GM19455 (cell line): ENCODE results near the gene CD19.
"Not testable (repeated sequence)": the region's sequence is repeated elsewhere in the genome, so short reads cannot be mapped to it uniquely, and the experiment has no call there.

Experiments used
- ATAC-seq: cut with Tn5 transposase; IDR thresholded peaks from one replicate; pipeline ENCODE4 v1.9.1; 2021; ENCODE audit not compliant: unreplicated experiment

Gene CD19

DNA sequence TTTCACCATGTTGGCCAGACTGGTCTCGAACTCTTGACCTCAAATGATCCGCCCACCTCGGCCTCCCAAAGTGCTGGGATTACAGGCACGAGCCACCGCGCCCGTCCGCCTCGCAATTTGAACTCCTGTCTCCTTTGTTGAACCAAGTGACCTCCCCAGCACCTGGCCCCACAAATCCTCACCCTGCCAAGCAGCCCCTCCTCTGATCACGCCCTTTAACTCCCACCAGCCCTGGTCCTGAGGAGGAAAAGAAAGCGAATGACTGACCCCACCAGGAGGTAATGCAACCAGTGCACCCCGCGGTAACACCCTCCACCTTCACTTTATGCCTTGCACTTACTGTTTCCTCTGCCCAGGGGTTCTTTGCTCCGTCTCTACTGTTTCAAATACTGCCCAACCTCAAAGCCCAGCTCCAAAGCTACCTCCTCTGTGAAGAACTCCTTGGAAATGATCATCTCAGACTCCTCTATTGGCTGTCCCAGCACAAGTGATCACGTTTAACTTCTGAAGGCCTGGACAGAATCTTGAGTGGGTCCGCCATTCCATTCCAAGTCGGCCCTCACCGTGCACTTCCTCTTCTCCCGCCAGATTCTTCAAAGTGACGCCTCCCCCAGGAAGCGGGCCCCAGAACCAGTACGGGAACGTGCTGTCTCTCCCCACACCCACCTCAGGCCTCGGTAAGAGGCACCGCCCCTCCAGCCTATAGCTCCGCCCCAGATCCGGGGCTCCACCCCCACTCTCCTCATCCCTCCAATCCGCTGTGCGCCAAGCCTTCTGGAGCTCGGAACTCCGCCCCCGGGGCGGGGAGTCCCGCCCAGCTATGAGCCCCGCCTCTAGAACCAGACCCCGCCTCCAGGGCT lies 4.4 kb downstream of the CD19 start:
- ATAC-seq: no peak

DNA sequence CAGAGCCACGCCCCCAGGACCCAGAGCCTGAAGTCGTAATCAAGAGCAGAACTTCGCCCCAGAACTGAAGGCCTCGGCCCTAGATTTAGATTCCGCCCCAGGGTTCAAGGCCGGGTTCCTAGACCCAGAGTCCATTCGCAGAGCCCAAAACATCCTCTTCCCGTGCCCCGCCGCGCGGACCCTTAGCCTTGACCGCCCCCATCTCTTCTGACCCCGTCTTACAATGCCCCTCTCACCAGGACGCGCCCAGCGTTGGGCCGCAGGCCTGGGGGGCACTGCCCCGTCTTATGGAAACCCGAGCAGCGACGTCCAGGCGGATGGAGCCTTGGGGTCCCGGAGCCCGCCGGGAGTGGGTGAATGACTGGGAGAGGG lies 5.0 kb downstream of the CD19 start:
- no peak for ATAC-seq

DNA sequence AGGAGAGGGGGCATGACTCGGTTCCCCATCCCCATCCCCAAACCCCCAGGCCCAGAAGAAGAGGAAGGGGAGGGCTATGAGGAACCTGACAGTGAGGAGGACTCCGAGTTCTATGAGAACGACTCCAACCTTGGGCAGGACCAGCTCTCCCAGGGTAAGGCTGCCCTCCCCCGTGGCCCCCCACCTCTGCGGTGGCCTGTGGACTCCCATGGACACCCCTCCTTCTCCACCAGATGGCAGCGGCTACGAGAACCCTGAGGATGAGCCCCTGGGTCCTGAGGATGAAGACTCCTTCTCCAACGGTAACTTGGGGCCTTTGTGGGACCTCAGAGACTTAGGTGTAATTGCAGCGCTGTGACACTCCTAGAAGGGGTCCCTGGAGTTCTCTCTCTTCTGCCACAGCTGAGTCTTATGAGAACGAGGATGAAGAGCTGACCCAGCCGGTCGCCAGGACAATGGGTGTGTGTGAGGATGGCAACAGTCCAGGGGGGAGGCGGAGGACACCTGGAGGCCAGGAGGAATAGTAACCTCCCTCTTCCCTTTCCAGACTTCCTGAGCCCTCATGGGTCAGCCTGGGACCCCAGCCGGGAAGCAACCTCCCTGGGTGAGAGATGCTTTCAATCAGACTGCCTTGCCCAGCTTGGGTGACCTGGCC lies 5.6 kb downstream of the CD19 start:
- no peak for ATAC-seq

DNA sequence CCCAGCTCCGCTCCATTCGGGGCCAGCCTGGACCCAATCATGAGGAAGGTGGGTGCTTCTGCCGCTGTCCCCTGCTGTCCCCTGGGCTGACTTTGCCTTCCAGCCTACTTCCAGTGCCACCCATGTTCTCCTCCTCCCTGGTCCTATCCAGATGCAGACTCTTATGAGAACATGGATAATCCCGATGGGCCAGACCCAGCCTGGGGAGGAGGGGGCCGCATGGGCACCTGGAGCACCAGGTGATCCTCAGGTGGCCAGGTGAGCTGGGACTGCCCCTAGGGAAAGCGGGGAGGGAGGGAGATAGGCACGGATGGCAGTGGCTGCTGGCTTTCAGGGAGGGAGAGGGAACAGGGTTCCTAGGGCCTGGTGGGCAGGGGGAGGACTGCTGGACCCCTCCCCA lies 7.0 kb downstream of the CD19 start:
- ATAC-seq: no peak

DNA sequence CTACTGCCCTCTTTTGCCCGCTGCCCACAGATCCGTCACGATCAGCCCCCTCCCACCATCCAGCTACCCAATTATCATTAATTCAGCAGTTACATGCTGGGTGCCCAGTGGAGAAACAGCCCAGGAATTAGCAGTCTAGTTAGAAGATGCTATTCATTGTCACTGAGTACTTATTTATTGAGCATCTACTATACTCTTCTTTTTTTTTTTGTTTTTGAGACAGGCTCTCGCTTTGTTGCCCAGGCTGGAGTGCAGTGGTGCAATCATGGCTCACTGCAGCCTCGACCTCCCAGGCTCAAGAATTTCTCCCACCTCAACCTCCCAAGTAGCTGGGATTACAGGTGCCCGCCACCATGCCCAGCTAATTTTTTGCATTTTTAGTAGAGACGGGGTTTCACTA lies 8.1 kb downstream of the CD19 start:
- ATAC-seq: not testable (repeated sequence)

DNA sequence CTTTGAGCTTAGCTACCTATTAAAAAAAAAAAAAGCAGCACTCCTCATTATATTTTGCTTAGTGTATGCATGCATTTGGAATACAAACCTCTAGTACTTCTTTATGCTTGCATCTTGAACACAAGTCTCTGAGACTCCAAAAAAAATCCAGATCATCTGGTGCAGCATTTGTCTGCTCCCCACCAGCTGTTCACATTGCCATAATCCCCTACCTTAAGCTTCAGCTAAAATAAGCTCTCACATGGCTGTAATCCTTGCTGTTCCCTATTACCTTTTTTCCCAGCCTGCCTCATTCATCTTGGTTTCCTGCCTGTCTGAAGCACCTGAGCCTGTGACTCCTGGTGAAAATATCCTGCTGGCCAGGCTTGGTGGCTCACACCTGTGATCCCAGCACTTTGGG lies 11.5 kb downstream of the CD19 start:
- no peak for ATAC-seq

DNA sequence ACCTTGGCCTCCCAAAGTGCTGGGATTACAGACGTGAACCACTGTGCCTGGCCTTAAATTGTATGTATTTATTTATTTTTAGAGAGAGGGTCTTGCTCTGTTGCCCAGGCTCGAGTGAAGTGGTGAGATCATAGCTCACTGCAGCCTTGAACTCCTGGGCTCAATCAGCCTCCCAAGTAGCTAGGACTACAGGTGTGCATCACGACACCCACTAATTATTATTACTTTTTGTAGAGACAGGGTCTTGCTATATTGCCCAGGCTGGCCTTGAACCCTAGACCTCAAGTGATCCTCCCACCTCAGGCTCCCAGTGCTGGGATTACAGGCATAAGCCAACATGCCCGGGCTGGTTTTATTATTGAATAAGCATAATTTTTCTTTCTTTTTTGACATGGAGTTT lies 14.9 kb downstream of the CD19 start:
- no peak for ATAC-seq

DNA sequence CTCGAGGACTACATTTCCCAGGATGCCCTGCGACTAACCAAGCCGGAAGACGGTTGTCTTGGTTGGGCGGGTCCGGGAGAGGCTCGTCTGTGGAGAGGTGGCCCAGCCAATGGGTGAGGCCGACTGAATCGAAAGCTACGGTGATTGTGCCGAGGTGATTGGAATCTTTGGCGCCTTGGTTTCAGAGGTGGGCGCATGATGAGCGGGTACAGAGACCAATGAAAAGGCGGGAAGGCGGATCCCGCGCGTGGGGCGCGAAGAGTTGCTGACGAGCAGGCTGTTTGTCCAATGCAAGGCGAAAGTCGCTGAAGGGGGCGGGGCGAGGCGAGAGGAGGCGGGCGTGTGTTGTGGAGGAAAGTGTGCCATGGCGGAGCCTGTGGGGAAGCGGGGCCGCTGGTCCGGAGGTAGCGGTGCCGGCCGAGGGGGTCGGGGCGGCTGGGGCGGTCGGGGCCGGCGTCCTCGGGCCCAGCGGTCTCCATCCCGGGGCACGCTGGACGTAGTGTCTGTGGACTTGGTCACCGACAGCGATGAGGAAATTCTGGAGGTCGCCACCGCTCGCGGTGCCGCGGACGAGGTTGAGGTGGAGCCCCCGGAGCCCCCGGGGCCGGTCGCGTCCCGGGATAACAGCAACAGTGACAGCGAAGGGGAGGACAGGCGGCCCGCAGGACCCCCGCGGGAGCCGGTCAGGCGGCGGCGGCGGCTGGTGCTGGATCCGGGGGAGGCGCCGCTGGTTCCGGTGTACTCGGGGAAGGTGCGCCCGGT lies 19.1 kb downstream of the CD19 start, which contains the start of gene NFATC2IP:
NFATC2IP (plus strand) TSS at position 290 of the 762 bp plus-strand sequence; CDS start at position 365, 75 bp downstream.
- peak; percentile 91 for ATAC-seq

DNA sequence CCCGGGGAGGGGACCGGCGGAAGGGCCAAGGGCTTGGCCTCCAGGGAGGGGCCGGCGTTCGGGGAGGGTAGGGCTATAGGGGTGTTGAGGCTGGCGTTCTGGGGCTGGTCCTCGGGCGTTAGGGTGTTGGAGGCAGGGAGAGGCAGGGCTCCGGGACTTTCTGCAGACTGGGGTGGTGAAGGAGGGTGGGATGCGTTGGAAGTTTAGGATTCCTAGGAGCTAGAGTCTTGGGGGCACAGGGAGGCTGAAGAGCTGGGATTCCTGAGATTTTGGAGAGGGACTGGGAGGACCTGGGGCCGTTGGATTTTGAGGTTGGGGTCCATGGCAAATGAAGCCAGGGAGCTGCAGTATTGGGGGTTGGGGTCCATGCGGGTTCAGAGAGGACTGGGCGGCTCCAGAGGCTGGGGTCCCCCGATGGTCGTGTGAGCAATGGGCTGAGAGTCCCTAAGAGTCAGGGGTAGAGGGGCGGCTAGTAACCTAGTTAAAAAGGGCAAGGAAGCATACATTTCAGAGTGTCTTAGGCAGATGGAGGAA lies 19.7 kb downstream of the CD19 start:
- no peak for ATAC-seq

DNA sequence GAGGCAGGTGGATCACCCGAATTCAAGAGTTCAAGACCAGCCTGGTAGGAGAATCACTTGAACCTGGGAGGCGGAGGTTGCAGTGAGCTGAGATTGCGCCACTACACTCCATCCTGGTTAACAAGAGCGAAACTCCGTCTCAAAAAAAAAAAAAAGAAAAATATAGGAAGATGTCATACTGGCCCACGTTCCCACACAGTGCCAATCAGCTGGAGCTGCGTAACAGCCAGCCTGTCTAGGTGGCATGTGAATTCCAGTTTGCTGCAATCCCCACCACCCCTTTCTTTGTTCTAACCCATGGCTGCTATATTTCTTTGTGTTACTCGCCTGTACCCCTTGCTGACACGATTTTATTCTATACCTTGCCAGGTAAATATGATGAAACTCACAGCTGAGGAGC lies 26.4 kb downstream of the CD19 start:
- no peak for ATAC-seq

DNA sequence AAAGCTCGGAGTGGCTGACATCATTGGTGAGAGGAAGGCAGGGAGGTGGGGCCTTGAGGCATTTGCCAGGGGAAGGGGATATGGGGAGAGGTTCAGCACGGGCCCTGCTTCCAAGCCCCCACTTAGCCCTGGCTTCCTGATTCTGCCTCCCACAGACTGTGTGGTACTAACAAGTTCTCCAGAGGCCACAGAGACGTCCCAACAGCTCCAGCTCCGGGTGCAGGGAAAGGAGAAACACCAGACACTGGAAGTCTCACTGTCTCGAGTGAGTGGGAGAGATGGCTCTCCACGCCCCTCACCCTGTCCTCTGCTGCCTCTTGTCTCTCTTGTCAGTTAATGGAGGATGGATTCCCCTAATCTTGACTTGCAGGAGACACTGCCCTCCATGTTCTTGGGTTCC lies 27.1 kb downstream of the CD19 start:
- no peak for ATAC-seq

DNA sequence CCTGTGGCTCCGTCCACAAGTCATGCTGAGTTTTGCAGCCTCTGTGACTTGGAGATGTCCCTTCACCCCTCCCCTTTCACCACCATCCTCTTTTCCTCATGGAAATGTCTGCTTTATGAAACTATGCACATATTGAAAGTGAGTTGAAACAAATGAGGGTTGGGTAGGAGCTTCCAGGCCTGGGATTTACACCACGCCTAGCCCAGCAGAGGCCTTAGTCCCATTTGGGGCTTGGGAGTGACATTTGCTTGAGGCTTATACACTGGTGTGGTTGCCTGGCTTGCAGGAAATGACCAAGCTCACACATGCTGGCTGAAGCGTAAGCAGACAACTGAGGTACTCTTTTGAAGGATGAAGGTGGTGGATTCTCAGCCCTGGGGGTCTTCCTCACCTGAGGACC lies 32.3 kb downstream of the CD19 start:
- no peak for ATAC-seq

DNA sequence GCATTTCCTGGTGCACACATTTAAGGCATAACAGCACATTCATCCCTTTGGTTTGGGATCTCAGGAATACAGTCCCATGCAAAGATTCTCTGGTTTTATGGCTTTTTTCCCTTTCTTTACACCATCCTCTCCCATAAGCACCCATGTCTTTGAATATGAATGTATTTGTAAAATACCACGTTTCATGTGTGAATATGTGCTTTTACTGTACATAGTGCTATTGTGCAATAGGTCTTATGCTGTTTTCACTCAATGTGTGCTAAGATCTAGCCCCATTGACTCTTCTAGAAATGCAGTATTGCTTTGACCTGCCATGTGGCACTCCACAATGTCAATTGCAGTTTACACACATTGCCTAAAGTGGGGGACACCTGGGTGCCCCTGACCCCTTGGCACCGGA lies 32.7 kb downstream of the CD19 start:
- no peak for ATAC-seq

DNA sequence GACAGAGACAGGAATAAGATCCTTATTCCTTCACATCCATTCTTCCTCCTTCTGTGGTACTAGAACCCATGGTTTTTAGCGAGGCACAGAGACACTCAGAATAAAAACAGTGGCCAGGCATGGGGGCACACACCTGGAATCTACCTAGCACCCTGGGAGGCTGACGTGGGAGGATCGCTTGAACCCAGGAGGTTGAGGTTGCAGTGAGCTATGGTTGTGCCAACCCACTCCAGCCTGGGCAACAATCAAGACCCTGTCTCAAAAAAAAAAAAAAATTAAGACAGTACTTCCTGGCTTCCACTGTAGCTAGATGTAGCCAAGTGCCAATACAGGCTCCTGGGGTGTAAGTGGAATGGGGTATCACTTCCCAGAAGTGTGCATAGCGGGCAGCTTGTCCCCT lies 35.4 kb downstream of the CD19 start:
- ATAC-seq: no peak

DNA sequence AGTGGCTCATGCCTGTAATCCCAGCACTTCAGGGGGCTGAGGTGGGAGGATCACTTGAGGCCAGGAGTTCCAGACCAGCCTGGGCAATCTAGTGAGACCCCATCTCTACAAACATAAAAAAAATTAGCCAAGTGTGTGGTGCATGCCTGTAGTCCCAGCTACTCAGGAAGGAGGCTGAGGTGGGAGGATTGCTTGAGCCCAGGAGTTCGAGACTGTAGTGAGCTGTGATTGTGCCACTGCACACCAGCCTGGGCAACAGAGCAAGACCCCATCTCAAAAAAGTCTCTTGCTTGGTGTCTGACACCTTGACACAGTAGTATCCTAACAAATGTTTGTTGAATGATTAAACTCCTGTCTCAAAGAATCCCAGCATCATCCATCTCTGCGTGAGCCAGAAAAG lies 37.9 kb downstream of the CD19 start:
- ATAC-seq: not testable (repeated sequence)

DNA sequence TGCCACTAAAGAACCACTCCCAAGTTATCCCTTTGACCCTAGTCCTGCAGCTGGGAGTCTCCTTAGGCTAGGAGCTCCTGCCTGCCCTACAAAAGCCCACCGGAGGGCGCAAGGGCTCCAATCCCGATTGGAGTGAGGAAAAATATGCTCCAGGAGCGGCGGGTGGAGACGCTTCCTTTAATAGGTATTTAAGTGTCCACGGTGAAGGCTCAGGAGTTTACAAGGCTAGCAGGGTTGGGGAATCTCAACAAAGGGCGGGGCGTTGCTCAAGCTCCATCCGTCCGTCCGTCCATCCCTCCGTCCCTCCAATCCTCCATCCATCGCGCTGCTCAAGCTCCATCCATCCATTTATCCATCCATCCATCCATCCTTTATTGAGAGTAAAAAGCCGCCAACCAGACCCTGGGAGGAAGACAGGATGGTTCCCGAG lies 42.3 kb downstream of the CD19 start:
- no peak for ATAC-seq

DNA sequence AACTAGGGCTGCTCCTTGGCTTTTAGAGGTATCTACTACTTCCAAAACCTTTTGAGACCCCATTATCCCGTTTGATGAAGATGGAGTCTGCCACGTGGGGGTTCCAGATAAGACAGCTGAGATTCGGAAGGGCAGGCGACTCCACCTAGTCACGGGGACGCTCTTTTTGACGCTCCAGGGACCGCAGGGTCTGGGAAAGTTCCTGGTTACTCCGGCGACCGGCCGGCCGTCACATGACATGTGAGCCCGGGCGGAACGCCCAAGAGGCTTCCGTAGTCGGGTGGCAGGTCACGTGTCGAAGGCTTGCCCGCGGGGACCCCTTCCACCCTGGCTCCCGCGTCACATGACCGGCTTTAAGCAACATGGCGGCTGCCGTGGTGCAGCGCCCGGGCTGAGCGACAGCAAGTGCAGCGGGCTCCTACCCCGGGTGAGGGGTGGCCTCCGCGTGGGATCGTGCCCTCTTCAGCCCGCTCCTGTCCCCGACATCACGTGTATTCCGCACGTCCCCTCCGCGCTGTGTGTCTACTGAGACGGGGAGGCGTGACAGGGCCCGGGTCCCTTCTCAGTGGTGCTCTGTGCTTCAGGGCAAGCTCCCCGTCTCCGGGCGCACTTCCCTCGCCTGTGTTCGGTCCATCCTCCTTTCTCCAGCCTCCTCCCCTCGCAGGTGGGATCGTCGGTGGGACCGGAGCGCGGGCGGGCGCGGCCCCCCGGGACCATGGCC lies 42.8 kb downstream of the CD19 start, which contains the start of gene SPNS1:
SPNS1 (plus strand) TSS at position 342 of the 721 bp plus-strand sequence; CDS start at position 716, 374 bp downstream.
- peak; percentile 89 for ATAC-seq

DNA sequence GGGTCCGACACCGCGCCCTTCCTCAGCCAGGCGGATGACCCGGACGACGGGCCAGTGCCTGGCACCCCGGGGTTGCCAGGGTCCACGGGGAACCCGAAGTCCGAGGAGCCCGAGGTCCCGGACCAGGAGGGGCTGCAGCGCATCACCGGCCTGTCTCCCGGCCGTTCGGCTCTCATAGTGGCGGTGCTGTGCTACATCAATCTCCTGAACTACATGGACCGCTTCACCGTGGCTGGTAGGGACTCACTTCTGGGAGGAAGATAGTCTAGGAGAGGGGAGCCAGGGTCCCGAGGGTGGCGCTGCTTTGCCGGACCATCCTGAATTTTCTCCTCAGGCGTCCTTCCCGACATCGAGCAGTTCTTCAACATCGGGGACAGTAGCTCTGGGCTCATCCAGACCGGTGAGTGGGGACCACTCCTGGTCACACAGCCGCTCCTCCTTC lies 43.4 kb downstream of the CD19 start:
- ATAC-seq: peak; percentile 12

DNA sequence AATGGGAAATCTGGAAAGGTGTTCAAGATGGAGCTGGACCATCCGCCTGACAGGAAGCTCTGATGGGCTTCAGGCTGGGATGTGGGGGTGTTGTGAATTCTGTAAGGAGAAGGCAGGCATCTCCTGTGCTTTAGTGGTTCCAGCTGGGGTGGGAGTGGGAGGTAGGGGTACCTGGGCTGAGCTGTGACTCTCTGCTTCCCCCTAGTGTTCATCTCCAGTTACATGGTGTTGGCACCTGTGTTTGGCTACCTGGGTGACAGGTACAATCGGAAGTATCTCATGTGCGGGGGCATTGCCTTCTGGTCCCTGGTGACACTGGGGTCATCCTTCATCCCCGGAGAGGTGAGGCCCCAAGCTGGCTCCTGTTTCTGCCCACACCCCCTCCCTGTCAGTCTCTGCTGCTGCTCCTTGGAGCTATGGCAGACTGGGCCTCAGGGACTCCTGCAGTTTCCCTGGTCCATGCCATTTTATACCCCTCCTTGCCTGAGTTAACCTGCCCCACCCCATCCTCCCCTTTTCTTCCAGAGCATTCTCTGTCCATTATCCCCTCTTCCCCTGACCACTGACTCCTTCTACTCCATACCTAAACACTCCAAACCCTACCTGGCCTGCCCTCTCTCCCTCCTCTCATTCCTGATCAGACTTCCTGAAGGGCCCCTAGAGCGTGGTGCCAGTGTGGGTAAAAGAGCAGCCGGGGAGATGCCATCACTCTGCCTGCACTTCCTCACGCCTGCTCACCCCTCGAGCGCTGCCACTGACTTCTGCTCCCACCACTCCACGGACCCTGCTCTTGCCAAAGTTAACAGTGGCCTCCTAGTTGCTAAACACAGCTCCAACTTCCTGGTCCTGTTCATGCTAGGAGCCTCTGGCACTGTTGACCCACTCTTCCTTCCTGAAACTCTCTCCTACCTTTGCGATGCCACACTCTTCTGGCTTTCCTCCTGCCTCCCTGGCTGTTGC lies 46.2 kb downstream of the CD19 start:
- no peak for ATAC-seq
